Body of pancreas (tissue), 4 donors: ENCODE data around the gene SLC25A13. TPM values are rescaled to one million over a fixed set of nuclear protein-coding genes. Genes with fewer than 3 reads are reported as not detected.

Experiments used
- ATAC-seq: fragments of 150-250 bp; one replicate; pipeline ENCODE4 v1.9.1; 2016
- DNase-seq, 4 donors: peaks; one replicate each; pipeline ENCODE4 v3.0.0-alpha.2; 2019
- H3K27ac ChIP-seq, 4 donors: fragments of 200-600 bp; sonication (generic); 1 replicate in 3 of 4; 2 replicates in 1 of 4; pipeline versions ENCODE4 v1.5.1 to v1.6.1; 2016 to 2019; ENCODE audit warnings: mild to moderate bottlenecking in 1 of 4, mixed read lengths in 1 of 4, moderate library complexity in 1 of 4
- H3K27me3 ChIP-seq, 2 donors: fragments of 200-600 bp; sonication (generic); one replicate each; pipeline ENCODE4 v1.6.0; 2016; ENCODE audit warnings: mild to moderate bottlenecking in 1 of 2
- H3K36me3 ChIP-seq, 2 donors: fragments of 200-600 bp; sonication (generic); replicated peaks in 1 of 2; 2 replicates each; pipeline ENCODE4 v1.5.1; 2016; ENCODE audit warnings: low read depth in 2 of 2; ENCODE audit not compliant: insufficient read depth in 1 of 2
- H3K4me1 ChIP-seq: fragments of 200-600 bp; sonication (generic); one replicate; pipeline ENCODE4 v1.6.0; 2016
- H3K4me3 ChIP-seq, 2 donors: fragments of 200-600 bp; sonication (generic); 1 replicate in 1 of 2; 2 replicates in 1 of 2; pipeline ENCODE4 v1.5.1; 2016 to 2019
- H3K9me3 ChIP-seq, 3 donors: fragments of 200-600 bp; sonication (generic); 1 replicate in 2 of 3; 2 replicates in 1 of 3; pipeline ENCODE4 v1.5.1; 2016
- POLR2A ChIP-seq, 3 donors: fragments of 450-650 bp; IDR thresholded peaks; one replicate each; pipeline ENCODE4 v1.6.1; 2016; ENCODE audit warnings: antibody characterized with exemption in 3 of 3, mild to moderate bottlenecking in 2 of 3
- WGBS, 2 donors: methylation state at CpG; one replicate each; pipeline ENCODE4 v1.1.5; 2017; 5-methylcytosine and 5-hydroxymethylcytosine counted together
- intact Hi-C: fragments of 100-400 bp; cut with DNase I; formaldehyde crosslinking; loops from one replicate; pipeline ENCODE4 v1.15.1; 2023
- total RNA-seq, 2 donors: library from RNA; depleted of rRNA; stranded (reverse); fragments of >200 nt; gene quantifications; one replicate each; pipeline ENCODE4 v1.1.0, GENCODE V29; 2016
- TF ChIP-seq, protein P1 (sequence below), 7 experiments: fragments of 450-650 bp in 4 of 7; fragments of 200-600 bp in 3 of 7; sonication (generic) in 3 of 7; IDR thresholded peaks; one replicate each; pipeline ENCODE4 v1.5.1; 2016 to 2019; ENCODE audit warnings: antibody characterized with exemption in 7 of 7

The SLC25A13 gene
- total RNA-seq, 2 donors from 2014 or later = 9.6 to 20.1 TPM

DNA sequence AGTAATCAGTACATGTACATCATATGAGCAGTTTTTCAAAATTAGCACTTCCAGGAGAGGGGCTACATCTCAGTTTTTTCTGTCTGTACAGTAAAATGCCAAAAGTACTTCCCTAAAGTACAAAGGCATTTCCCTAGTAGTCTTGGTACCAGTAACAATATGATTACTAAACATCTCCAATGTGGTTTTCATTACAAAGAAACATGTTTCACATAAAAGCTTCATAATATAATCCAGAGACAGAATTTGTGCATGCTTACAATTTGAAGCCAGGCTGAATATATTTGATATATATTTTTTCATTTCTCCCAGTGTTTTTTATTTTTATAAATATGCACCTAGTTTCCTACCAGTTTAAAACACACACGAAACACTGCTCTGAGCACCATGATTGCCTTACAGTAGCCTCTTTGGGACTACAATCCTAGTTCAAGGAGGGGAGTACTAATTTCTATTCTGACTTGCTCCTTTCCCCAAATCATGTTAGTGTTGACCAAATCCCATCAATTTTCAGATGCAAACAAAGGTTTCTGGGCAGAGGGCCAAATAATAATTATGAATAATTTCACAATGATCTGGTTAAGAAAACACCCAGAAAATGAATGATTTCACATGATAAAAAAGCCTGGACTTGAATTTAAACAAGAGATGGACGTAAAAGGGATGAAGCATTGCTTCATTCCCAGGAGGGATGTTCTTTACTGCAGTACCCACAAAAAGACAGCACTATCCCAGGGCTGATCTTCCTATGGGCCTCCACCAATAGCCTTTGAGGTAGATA lies 201.3 kb downstream of the SLC25A13 start:
- Histone ChIP-seq H3K4me1 (no peaks in the 10 kb centered on the region), H3K9me3 (no peaks in the 10 kb centered on the region), H3K4me3 (no peak overlapping the region), H3K36me3 (peaks cover 0 to 2% of the 10 kb centered on the region in 2 donors), H3K27ac (no peak overlapping the region), H3K27me3 (no peaks in the 10 kb centered on the region)
- ATAC-seq (no peak), DNase-seq (no peak)
- 67 to 80% methylated on average over 2 of the region's 2 CpGs for WGBS, 2 donors
- TF ChIP-seq, protein P1, sequence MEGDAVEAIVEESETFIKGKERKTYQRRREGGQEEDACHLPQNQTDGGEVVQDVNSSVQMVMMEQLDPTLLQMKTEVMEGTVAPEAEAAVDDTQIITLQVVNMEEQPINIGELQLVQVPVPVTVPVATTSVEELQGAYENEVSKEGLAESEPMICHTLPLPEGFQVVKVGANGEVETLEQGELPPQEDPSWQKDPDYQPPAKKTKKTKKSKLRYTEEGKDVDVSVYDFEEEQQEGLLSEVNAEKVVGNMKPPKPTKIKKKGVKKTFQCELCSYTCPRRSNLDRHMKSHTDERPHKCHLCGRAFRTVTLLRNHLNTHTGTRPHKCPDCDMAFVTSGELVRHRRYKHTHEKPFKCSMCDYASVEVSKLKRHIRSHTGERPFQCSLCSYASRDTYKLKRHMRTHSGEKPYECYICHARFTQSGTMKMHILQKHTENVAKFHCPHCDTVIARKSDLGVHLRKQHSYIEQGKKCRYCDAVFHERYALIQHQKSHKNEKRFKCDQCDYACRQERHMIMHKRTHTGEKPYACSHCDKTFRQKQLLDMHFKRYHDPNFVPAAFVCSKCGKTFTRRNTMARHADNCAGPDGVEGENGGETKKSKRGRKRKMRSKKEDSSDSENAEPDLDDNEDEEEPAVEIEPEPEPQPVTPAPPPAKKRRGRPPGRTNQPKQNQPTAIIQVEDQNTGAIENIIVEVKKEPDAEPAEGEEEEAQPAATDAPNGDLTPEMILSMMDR (IDR thresholded peaks at IDR 0.05) = no peak
- no peak for TF ChIP-seq POLR2A (IDR thresholded peaks at IDR 0.05)
- intact Hi-C loops = no loop called here

DNA sequence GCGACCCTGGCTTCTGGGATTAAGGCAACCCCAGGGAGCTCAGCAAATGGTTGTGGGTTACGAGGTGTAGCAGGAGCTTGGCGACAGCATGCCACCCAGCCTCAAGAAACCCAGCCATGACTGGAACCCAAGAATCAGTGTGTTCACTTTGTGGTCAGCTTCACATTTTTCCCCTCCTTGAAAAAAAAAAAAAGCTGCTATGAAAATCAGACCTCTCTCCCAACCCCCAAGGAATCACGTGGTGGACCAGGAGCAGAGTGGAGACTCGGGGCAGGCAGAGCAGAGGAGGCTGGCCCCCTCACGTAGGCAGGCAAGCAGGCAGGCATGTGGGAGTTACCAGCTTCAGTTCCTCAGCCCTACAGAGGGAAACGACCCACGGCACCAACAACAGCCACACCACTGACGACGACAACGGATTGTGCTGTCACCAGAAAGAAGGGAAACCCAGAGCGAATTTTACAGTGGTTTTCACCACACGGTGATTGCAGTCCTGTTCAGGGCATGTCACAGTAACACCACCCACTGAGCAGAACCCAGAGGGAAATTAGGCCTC lies 203.4 kb downstream of the SLC25A13 start:
- Histone ChIP-seq H3K9me3 (no peaks in the 10 kb centered on the region), H3K27me3 (no peaks in the 10 kb centered on the region), H3K36me3 (peaks cover 0 to 2% of the 10 kb centered on the region in 2 donors), H3K4me1 (no peaks in the 10 kb centered on the region), H3K4me3 (no peak overlapping the region), H3K27ac (no peak overlapping the region)
- 83 to 86% methylated on average over 13 of the region's 13 CpGs for WGBS, 2 donors
- intact Hi-C loops = no loop called here
- DNase-seq (no peak), ATAC-seq (no peak)
- no peak for TF ChIP-seq POLR2A (IDR thresholded peaks at IDR 0.05)
- TF ChIP-seq, protein P1 (IDR thresholded peaks at IDR 0.05) = no peak

DNA sequence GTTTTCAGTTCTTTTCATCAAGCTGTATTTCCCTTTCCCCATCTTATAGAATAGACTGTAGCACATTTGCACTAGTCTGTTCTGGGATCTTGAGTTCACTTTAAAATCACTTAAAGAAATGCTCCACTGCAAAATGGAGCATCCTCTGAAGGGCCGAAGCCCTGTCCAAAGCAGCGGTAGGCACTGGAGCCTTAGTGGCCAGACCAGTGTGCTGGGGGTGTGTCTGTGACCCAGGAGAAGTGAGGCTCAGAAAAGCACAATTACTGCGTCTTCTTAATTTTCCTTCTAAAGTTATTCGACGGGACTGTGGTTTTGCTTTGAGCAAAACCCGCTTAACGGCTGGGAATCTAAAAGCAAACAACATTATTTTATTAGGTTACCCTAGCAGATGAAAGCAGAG lies 205.7 kb downstream of the SLC25A13 start:
- Histone ChIP-seq H3K36me3 (no peaks in the 10 kb centered on the region), H3K9me3 (no peaks in the 10 kb centered on the region), H3K4me1 (no peaks in the 10 kb centered on the region), H3K27me3 (no peaks in the 10 kb centered on the region), H3K27ac (no peak overlapping the region), H3K4me3 (no peak overlapping the region)
- 80% methylated on average over 7 of the region's 7 CpGs for WGBS, 2 donors
- TF ChIP-seq POLR2A (IDR thresholded peaks at IDR 0.05) = no peak
- TF ChIP-seq, protein P1 (IDR thresholded peaks at IDR 0.05) = no peak
- DNase-seq (no peak), ATAC-seq (no peak)
- intact Hi-C loops = no loop called here

DNA sequence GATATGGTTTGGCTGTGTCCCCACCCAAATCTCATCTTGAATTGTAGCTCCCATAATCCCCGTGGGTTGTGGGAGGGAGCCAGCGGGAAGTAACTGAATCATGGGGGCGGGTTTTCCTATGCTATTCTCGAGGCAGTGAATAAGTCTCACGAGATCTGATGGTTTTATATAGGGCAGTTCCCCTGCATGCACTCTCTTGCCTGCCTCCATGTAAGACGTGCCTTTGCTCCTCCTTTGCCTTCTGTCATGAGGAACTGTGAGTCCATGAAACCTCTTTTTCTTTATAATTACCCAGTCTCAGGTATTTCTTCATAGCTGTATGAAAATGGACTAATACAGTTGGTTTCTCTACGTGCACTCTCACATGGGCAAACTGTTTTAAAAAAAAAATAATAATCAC lies 207.7 kb downstream of the SLC25A13 start:
- intact Hi-C loops = no loop called here
- TF ChIP-seq POLR2A (IDR thresholded peaks at IDR 0.05) = no peak
- TF ChIP-seq, protein P1 (IDR thresholded peaks at IDR 0.05) = no peak
- DNase-seq = no peak

DNA sequence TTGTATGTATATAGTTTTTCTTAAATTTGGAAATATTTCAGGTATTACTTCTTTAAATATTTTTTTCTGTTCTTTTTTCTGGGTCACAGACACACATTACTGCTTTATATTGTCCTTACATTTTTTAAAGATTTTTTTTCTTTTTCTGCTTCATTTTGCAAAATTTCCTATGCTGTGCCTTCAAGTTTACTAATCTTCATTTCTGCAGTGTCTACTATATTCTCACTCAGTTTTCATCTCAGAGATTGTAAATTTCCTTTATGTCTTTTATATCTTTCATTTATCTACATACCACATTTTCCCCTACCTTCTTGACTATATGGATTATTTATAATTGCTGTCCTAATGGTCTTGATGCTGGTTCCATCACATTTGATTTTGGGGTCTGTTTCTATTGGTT lies 210.5 kb downstream of the SLC25A13 start:
- intact Hi-C loops = no loop called here
- Histone ChIP-seq H3K9me3 (no peaks in the 10 kb centered on the region), H3K4me1 (no peaks in the 10 kb centered on the region), H3K27me3 (no peaks in the 10 kb centered on the region), H3K27ac (no peak overlapping the region), H3K4me3 (no peak overlapping the region), H3K36me3 (no peaks in the 10 kb centered on the region)
- no peak for ATAC-seq
- TF ChIP-seq, protein P1 (IDR thresholded peaks at IDR 0.05) = no peak
- TF ChIP-seq POLR2A (IDR thresholded peaks at IDR 0.05) = no peak
- no peak for DNase-seq

More for the DNA sequence above, 207.7 kb downstream of the SLC25A13 start:
- Histone ChIP-seq H3K27me3 (no peaks in the 10 kb centered on the region), H3K4me3 (no peak overlapping the region), H3K9me3 (no peaks in the 10 kb centered on the region), H3K27ac (no peak overlapping the region), H3K36me3 (no peaks in the 10 kb centered on the region), H3K4me1 (no peaks in the 10 kb centered on the region)
- 80 to 84% methylated on average over 7 of the region's 7 CpGs for WGBS, 2 donors
- no peak for ATAC-seq
